ENCODE results near the gene GFM2.

The GFM2 gene

GRCh38 chr5:74772359-74772758 lies 5.4 kb upstream of the GFM2 start:
- H3K4me2 ChIP-seq = no peak overlapping the region
- H3K4me1 ChIP-seq (ENCODE audit: low read depth, poor library complexity, severe bottlenecking) = peaks cover 10% of the 10 kb centered on the region
- TF ChIP-seq, protein P1, sequence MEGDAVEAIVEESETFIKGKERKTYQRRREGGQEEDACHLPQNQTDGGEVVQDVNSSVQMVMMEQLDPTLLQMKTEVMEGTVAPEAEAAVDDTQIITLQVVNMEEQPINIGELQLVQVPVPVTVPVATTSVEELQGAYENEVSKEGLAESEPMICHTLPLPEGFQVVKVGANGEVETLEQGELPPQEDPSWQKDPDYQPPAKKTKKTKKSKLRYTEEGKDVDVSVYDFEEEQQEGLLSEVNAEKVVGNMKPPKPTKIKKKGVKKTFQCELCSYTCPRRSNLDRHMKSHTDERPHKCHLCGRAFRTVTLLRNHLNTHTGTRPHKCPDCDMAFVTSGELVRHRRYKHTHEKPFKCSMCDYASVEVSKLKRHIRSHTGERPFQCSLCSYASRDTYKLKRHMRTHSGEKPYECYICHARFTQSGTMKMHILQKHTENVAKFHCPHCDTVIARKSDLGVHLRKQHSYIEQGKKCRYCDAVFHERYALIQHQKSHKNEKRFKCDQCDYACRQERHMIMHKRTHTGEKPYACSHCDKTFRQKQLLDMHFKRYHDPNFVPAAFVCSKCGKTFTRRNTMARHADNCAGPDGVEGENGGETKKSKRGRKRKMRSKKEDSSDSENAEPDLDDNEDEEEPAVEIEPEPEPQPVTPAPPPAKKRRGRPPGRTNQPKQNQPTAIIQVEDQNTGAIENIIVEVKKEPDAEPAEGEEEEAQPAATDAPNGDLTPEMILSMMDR (conservative IDR thresholded peaks at IDR 0.05; ENCODE audit: low read depth, low read length) = no peak
- peaks cover 25% of the 10 kb centered on the region for H3K79me2 ChIP-seq (ENCODE audit: insufficient read depth, low read depth)
- no peak overlapping the region for H3K4me3 ChIP-seq (IDR thresholded peaks at IDR 0.05; ENCODE audit: insufficient read depth, low read depth, low read length)
- no peaks in the 10 kb centered on the region for H4K20me1 ChIP-seq (ENCODE audit: insufficient read depth)
- no peaks in the 10 kb centered on the region for H3K27me3 ChIP-seq (ENCODE audit: insufficient read depth, low read depth)
- no peak overlapping the region for H3K27ac ChIP-seq
- no peak overlapping the region for H2AFZ ChIP-seq (ENCODE audit: low read depth)
- H3K9ac ChIP-seq = no peak overlapping the region
- H3K36me3 ChIP-seq (ENCODE audit: insufficient read depth) = peaks cover 40% of the 10 kb centered on the region; the same call in 1 of the 2 replicates

DNA sequence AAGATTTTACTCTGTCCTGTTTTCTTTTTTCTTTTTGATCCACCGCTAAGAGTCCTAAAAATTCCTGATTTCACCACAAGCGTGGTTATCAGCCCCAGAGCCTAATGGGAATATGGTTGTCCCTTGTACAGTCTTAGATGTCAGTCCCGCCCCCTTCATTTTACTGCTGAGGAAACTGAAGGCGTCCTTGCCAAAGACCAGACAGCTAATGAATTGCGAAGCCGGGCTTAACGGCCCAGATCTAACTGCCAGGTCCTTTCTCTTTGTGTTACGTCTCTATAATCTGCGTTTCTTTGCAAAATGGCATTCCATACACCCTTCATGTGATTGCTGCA lies 629 bp upstream of the GFM2 start:
- H3K79me2 ChIP-seq (ENCODE audit: insufficient read depth, low read depth) = peaks cover 67% of the 10 kb centered on the region
- H3K27ac ChIP-seq = peak overlapping the region; percentile 56
- TF ChIP-seq, protein P1 (conservative IDR thresholded peaks at IDR 0.05; ENCODE audit: low read depth, low read length) = no peak
- peak overlapping the region; percentile 55 for H3K4me2 ChIP-seq
- H3K36me3 ChIP-seq (ENCODE audit: insufficient read depth) = peaks cover 24% of the 10 kb centered on the region; the same call in 1 of the 2 replicates
- H2AFZ ChIP-seq (ENCODE audit: low read depth) = peak overlapping the region; percentile 94
- no peaks in the 10 kb centered on the region for H3K27me3 ChIP-seq (ENCODE audit: insufficient read depth, low read depth)
- no peak overlapping the region for H3K4me3 ChIP-seq (IDR thresholded peaks at IDR 0.05; ENCODE audit: insufficient read depth, low read depth, low read length)
- peaks cover 45% of the 10 kb centered on the region for H3K4me1 ChIP-seq (ENCODE audit: low read depth, poor library complexity, severe bottlenecking)
- H3K9ac ChIP-seq = peak overlapping the region; percentile 78
- no peaks in the 10 kb centered on the region for H4K20me1 ChIP-seq (ENCODE audit: insufficient read depth)

- Histone ChIP-seq H3K36me3 (ENCODE audit: insufficient read depth) (peaks cover 24% of the 10 kb centered on the region; the same call in 1 of the 2 replicates), H3K9ac (peak overlapping the region; percentile 78), H4K20me1 (ENCODE audit: insufficient read depth) (no peaks in the 10 kb centered on the region), H3K4me1 (ENCODE audit: low read depth, poor library complexity, severe bottlenecking) (peaks cover 57% of the 10 kb centered on the region), H3K4me3 (IDR thresholded peaks at IDR 0.05; ENCODE audit: insufficient read depth, low read depth, low read length) (peak overlapping the region; percentile 19), H3K4me2 (peak overlapping the region; percentile 79), H2AFZ (ENCODE audit: low read depth) (peak overlapping the region; percentile 94), H3K27me3 (ENCODE audit: insufficient read depth, low read depth) (no peaks in the 10 kb centered on the region), H3K27ac (peak overlapping the region; percentile 56; the same call in 1 of the 2 replicates), H3K79me2 (ENCODE audit: insufficient read depth, low read depth) (peaks cover 67% of the 10 kb centered on the region)
- TF ChIP-seq, protein P1 (conservative IDR thresholded peaks at IDR 0.05; ENCODE audit: low read depth, low read length) = peak; percentile 57
Measured at GRCh38 chr5:74766418-74766848, 484 bp downstream of the GFM2 start.

DNA sequence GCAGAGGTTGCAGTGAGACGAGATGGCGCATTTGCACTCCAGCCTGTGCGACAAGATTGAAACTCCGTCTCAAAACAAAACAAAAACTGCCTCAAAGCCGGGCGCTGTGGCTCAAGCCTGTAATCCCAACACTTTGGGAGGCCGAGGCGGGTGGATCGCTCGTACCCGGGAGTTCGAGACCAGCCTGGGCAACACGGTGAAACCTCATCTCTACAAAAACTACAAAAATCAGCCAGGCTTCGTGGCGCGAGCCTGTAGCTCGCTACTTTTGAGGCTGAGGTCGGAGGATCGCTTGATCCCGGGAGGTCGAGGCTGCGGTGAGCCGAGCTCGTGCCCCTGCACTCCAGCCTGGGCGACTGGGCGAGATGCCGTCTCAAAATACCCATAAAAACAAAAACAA lies 988 bp downstream of the GFM2 start:
- H3K4me3 ChIP-seq (IDR thresholded peaks at IDR 0.05; ENCODE audit: insufficient read depth, low read depth, low read length) = no peak overlapping the region
- peaks cover 62% of the 10 kb centered on the region for H3K4me1 ChIP-seq (ENCODE audit: low read depth, poor library complexity, severe bottlenecking)
- no peak overlapping the region; the same call in 1 of the 2 replicates for H3K27ac ChIP-seq
- H3K4me2 ChIP-seq = peak overlapping the region; percentile 79
- peak overlapping the region; percentile 94; the same call in 1 of the 2 replicates for H2AFZ ChIP-seq (ENCODE audit: low read depth)
- H4K20me1 ChIP-seq (ENCODE audit: insufficient read depth) = no peaks in the 10 kb centered on the region
- no peaks in the 10 kb centered on the region for H3K27me3 ChIP-seq (ENCODE audit: insufficient read depth, low read depth)
- H3K79me2 ChIP-seq (ENCODE audit: insufficient read depth, low read depth) = peaks cover 69% of the 10 kb centered on the region
- H3K9ac ChIP-seq = peak overlapping the region; percentile 78; the same call in 1 of the 2 replicates
- H3K36me3 ChIP-seq (ENCODE audit: insufficient read depth) = peaks cover 20% of the 10 kb centered on the region; the same call in 1 of the 2 replicates
- TF ChIP-seq, protein P1 (conservative IDR thresholded peaks at IDR 0.05; ENCODE audit: low read depth, low read length) = no peak

Measured in KMS-11 (cell line).